Neural cell (in vitro differentiated cells): Measurements from ENCODE around the gene ANO4. TPM values are rescaled to one million over a fixed set of nuclear protein-coding genes. Genes with fewer than 3 reads are reported as not detected.

ENCODE experiments used
- H2AFZ ChIP-seq: fragments of 200-600, 300-800 bp; sonication (generic), shearing (Covaris generic); 2 replicates; pipeline ENCODE4 v1.6.0; 2014; ENCODE audit warnings: low read depth, mild to moderate bottlenecking, antibody characterized with exemption, low read length, moderate library complexity
- H3F3A ChIP-seq: fragments of 200-600 bp; shearing (Covaris generic); 2 replicates; pipeline ENCODE4 v1.6.1; 2016; ENCODE audit warnings: mild to moderate bottlenecking, moderate library complexity, mixed read lengths, antibody characterized with exemption, low read length; ENCODE audit not compliant: insufficient read depth, poor library complexity, severe bottlenecking
- H3K27ac ChIP-seq: fragments of 200-600, 300-800 bp; sonication (generic), shearing (Covaris generic); 2 replicates; pipeline ENCODE4 v1.5.1; 2014; ENCODE audit warnings: mild to moderate bottlenecking, low read length, moderate library complexity
- H3K27me3 ChIP-seq: fragments of 300-800, 200-600 bp; sonication (generic), shearing (Covaris generic); 2 replicates; pipeline ENCODE4 v1.6.0; 2014; ENCODE audit warnings: mild to moderate bottlenecking, low read depth, low read length, moderate library complexity; ENCODE audit not compliant: insufficient read depth
- H3K36me3 ChIP-seq: fragments of 300-800, 200-600 bp; sonication (generic), shearing (Covaris generic); 2 replicates; pipeline ENCODE4 v1.5.1; 2014; ENCODE audit warnings: mild to moderate bottlenecking, antibody characterized with exemption, low read length, moderate library complexity; ENCODE audit not compliant: insufficient read depth
- H3K4me2 ChIP-seq: fragments of 300-800, 200-600 bp; sonication (generic), shearing (Covaris generic); 2 replicates; pipeline ENCODE4 v1.6.0; 2014; ENCODE audit warnings: mild to moderate bottlenecking, low read length
- H3K4me3 ChIP-seq: fragments of 300-800, 200-600 bp; sonication (generic), shearing (Covaris generic); 2 replicates; pipeline ENCODE4 v1.5.1; 2014; ENCODE audit warnings: mild to moderate bottlenecking, low read length, moderate library complexity
- H3K79me2 ChIP-seq: fragments of 200-600 bp; shearing (Covaris generic); replicated peaks from 2 replicates; pipeline ENCODE4 v1.6.0; 2014; ENCODE audit warnings: mild to moderate bottlenecking, low read length, moderate library complexity; ENCODE audit not compliant: insufficient read depth
- H3K9ac ChIP-seq: fragments of 300-800, 200-600 bp; sonication (generic), shearing (Covaris generic); 2 replicates; pipeline ENCODE4 v1.6.1; 2016; ENCODE audit warnings: mild to moderate bottlenecking, low read length, mixed read lengths
- H3K9me2 ChIP-seq: fragments of 200-600 bp; shearing (Covaris generic); 2 replicates; pipeline ENCODE4 v1.6.1; 2016; ENCODE audit warnings: mild to moderate bottlenecking, low read length, mixed read lengths; ENCODE audit not compliant: insufficient read depth
- H3K9me3 ChIP-seq: fragments of 200-600, 300-800 bp; sonication (generic), shearing (Covaris generic); 2 replicates; pipeline ENCODE4 v1.6.1; 2016; ENCODE audit warnings: mild to moderate bottlenecking, mixed run types, low read length, moderate library complexity, mixed read lengths
- H4K20me1 ChIP-seq: fragments of 200-600 bp; shearing (Covaris generic); 2 replicates; pipeline ENCODE4 v1.6.1; 2016; ENCODE audit warnings: mild to moderate bottlenecking, mixed run types; ENCODE audit not compliant: insufficient read depth
- CTCF ChIP-seq: fragments of 450-650 bp; IDR thresholded peaks from 2 replicates; pipeline ENCODE4 v1.5.1; 2014; ENCODE audit warnings: antibody characterized with exemption, mild to moderate bottlenecking, moderate library complexity; ENCODE audit not compliant: poor library complexity, severe bottlenecking
- EP300 ChIP-seq: fragments of 450-650 bp; conservative IDR thresholded peaks from 2 replicates; pipeline ENCODE4 v1.6.1; 2014; ENCODE audit warnings: antibody characterized with exemption, mild to moderate bottlenecking, moderate library complexity; ENCODE audit not compliant: poor library complexity, severe bottlenecking
- EZH2 ChIP-seq: fragments of 200-600, 300-800 bp; shearing (Covaris generic), sonication (generic); IDR thresholded peaks from 2 replicates; pipeline ENCODE4 v1.6.1; 2014; ENCODE audit warnings: antibody characterized with exemption, low read length, borderline replicate concordance, mild to moderate bottlenecking; ENCODE audit not compliant: insufficient read depth, poor library complexity, severe bottlenecking
- MXI1 ChIP-seq: fragments of 450-650 bp; conservative IDR thresholded peaks from 2 replicates; pipeline ENCODE4 v1.6.1; 2014; ENCODE audit warnings: antibody characterized with exemption, mild to moderate bottlenecking; ENCODE audit not compliant: poor library complexity, severe bottlenecking
- POLR2AphosphoS5 ChIP-seq: IDR thresholded peaks from 2 replicates; pipeline ENCODE4 v1.6.1; 2012
- RAD21 ChIP-seq: fragments of 450-650 bp; conservative IDR thresholded peaks from 2 replicates; pipeline ENCODE4 v1.6.1; 2014; ENCODE audit warnings: antibody characterized with exemption, mild to moderate bottlenecking, moderate library complexity
- REST ChIP-seq: IDR thresholded peaks from 2 replicates; pipeline ENCODE4 v1.6.1; 2012; ENCODE audit warnings: borderline replicate concordance
- SMC3 ChIP-seq: fragments of 450-650 bp; conservative IDR thresholded peaks from 2 replicates; pipeline ENCODE4 v1.6.1; 2014; ENCODE audit warnings: antibody characterized with exemption, mild to moderate bottlenecking, moderate library complexity; ENCODE audit not compliant: poor library complexity
- TAF1 ChIP-seq: IDR thresholded peaks from 2 replicates; pipeline ENCODE4 v1.6.1; 2012; ENCODE audit warnings: low read depth
- polyA plus RNA-seq: library from polyadenylated mRNA; depleted of rRNA; stranded (reverse); fragments of >200 nt; gene quantifications from 2 replicates; pipeline ENCODE4 v1.2.3, GENCODE V29; 2014

The ANO4 gene
- polyA plus RNA-seq, 1 donor from 2014 or later = 11.1 TPM

GRCh38 chr12:100964028-100964427, 169.5 kb downstream of the ANO4 start:
- Histone ChIP-seq H3K9ac (no peak overlapping the region), H3K4me2 (no peak overlapping the region), H4K20me1 (no peaks in the 10 kb centered on the region), H2AFZ (no peak overlapping the region), H3F3A (no peaks in the 10 kb centered on the region), H3K9me2 (no peaks in the 10 kb centered on the region), H3K4me3 (no peak overlapping the region), H3K27ac (no peak overlapping the region), H3K27me3 (no peaks in the 10 kb centered on the region), H3K79me2 (no peaks in the 10 kb centered on the region), H3K9me3 (no peaks in the 10 kb centered on the region), H3K36me3 (no peaks in the 10 kb centered on the region)
- no peak for TF ChIP-seq REST
- TF ChIP-seq SMC3 = no peak
- no peak for TF ChIP-seq TAF1

- Histone ChIP-seq H3K36me3 (no peaks in the 10 kb centered on the region), H3K79me2 (no peaks in the 10 kb centered on the region)
- TF ChIP-seq EP300 (no peak), TAF1 (no peak), CTCF (no peak), SMC3 (no peak), RAD21 (no peak), POLR2AphosphoS5 (no peak), REST (no peak), MXI1 (no peak), EZH2 (no peak)
Observed at GRCh38 chr12:100967189-100967588, 172.6 kb downstream of the ANO4 start.

More at GRCh38 chr12:100967189-100967588, 172.6 kb downstream of the ANO4 start:
- H3K27me3 ChIP-seq = no peaks in the 10 kb centered on the region
- no peaks in the 10 kb centered on the region for H3K9me2 ChIP-seq
- no peak overlapping the region for H3K4me2 ChIP-seq
- no peaks in the 10 kb centered on the region for H3K9me3 ChIP-seq
- H3K27ac ChIP-seq = no peak overlapping the region
- H2AFZ ChIP-seq = no peak overlapping the region
- H3K9ac ChIP-seq = no peak overlapping the region
- H4K20me1 ChIP-seq = no peaks in the 10 kb centered on the region
- H3F3A ChIP-seq = no peaks in the 10 kb centered on the region
- H3K4me3 ChIP-seq = no peak overlapping the region
